Mononuclear cell (primary cell): ENCODE data around the gene PHB1. TPM values are rescaled to one million over a fixed set of nuclear protein-coding genes. Genes with fewer than 3 reads are reported as not detected.

Source experiments
- H3K27me3 ChIP-seq: 2 replicates; pipeline ENCODE4 v1.6.0; 2011; ENCODE audit warnings: low read length, control low read depth; ENCODE audit not compliant: insufficient read depth
- H3K4me1 ChIP-seq: 2 replicates; pipeline ENCODE4 v1.5.1; 2011; ENCODE audit warnings: mild to moderate bottlenecking, low read length, control low read depth; ENCODE audit not compliant: insufficient read depth
- H3K4me3 ChIP-seq: 2 replicates; pipeline ENCODE4 v1.5.1; 2011; ENCODE audit warnings: mild to moderate bottlenecking, low read length, moderate library complexity
- H3K9me3 ChIP-seq: 2 replicates; pipeline ENCODE4 v1.5.1; 2011; ENCODE audit warnings: low read depth, mild to moderate bottlenecking, control low read depth, low read length
- total RNA-seq: library from RNA; depleted of rRNA; stranded (reverse); fragments of >200 nt; gene quantifications from one replicate; pipeline ENCODE4 v1.2.3, GENCODE V29; 2012

Gene PHB1
- total RNA-seq, 1 donor, result 28.7 TPM

- Histone ChIP-seq H3K4me3 (peak within 1 kb of the TSS; percentile 90), H3K9me3 (no peaks in the 10 kb centered on the region), H3K27me3 (no peaks in the 10 kb centered on the region), H3K4me1 (peaks cover 53% of the 10 kb centered on the region)
These were observed 52.6 kb downstream of the PHB1 start, which contains the start of gene ZNF652 for GRCh38 chr17:49361902-49362722. ZNF652 (minus strand) TSS chr17:49362250; CDS start chr17:49317725, 44,525 bp downstream.

- H3K4me3 ChIP-seq, result peak overlapping the region; percentile 90
- peaks cover 57% of the 10 kb centered on the region for H3K4me1 ChIP-seq
- no peaks in the 10 kb centered on the region for H3K27me3 ChIP-seq
- no peaks in the 10 kb centered on the region for H3K9me3 ChIP-seq
These were observed 53.4 kb downstream of the PHB1 start for GRCh38 chr17:49361129-49361901.

GRCh38 chr17:49360796-49361128 lies 53.9 kb downstream of the PHB1 start:
- Histone ChIP-seq H3K27me3 (no peaks in the 10 kb centered on the region), H3K4me3 (peak overlapping the region; percentile 90), H3K4me1 (peaks cover 54% of the 10 kb centered on the region), H3K9me3 (no peaks in the 10 kb centered on the region)

GRCh38 chr17:49359990-49360795 lies 54.5 kb downstream of the PHB1 start:
- H3K27me3 ChIP-seq, result no peaks in the 10 kb centered on the region
- H3K4me3 ChIP-seq, result peak overlapping the region; percentile 90
- no peaks in the 10 kb centered on the region for H3K9me3 ChIP-seq
- H3K4me1 ChIP-seq, result peaks cover 48% of the 10 kb centered on the region

GRCh38 chr17:49358641-49359247 lies 55.9 kb downstream of the PHB1 start:
- H3K9me3 ChIP-seq, result no peaks in the 10 kb centered on the region
- H3K4me3 ChIP-seq, result no peak overlapping the region
- H3K27me3 ChIP-seq, result no peaks in the 10 kb centered on the region
- peaks cover 48% of the 10 kb centered on the region for H3K4me1 ChIP-seq

- peaks cover 49% of the 10 kb centered on the region for H3K4me1 ChIP-seq
- no peaks in the 10 kb centered on the region for H3K9me3 ChIP-seq
- no peak overlapping the region for H3K4me3 ChIP-seq
These were observed 57.2 kb downstream of the PHB1 start for GRCh38 chr17:49357516-49357915.

GRCh38 chr17:49356320-49356719 lies 58.4 kb downstream of the PHB1 start:
- Histone ChIP-seq H3K4me1 (peaks cover 51% of the 10 kb centered on the region), H3K9me3 (no peaks in the 10 kb centered on the region), H3K27me3 (no peaks in the 10 kb centered on the region), H3K4me3 (no peak overlapping the region)

More at GRCh38 chr17:49357516-49357915, 57.2 kb downstream of the PHB1 start:
- no peaks in the 10 kb centered on the region for H3K27me3 ChIP-seq

Other genes with a start within 250 kb of the PHB1 start
- 3.3 TPM for gene GNGT2, start 204.3 kb downstream of the PHB1 start, total RNA-seq
- 6.3 TPM for gene ABI3, start 204.2 kb downstream of the PHB1 start, total RNA-seq
- 0.21 TPM for gene PHOSPHO1, start 184.1 kb downstream of the PHB1 start, total RNA-seq
- gene ZNF652, start 52.6 kb downstream of the PHB1 start, total RNA-seq, result 48.9 TPM
- 0.21 TPM for gene NGFR, start 80.4 kb upstream of the PHB1 start, total RNA-seq
- not detected for gene NXPH3, start 161.0 kb upstream of the PHB1 start, total RNA-seq